Sigmoid colon (tissue), 4 donors: ENCODE results near the gene SLCO3A1.

Source experiments
- CTCF ChIP-seq, 4 experiments: fragments of 450-650 bp in 3 of 4; fragments of 200-600 bp in 1 of 4; IDR thresholded peaks; one replicate each; pipeline ENCODE4 v1.5.1; 2016 to 2019; ENCODE audit warnings: antibody characterized with exemption in 4 of 4, mild to moderate bottlenecking in 3 of 4, moderate library complexity in 2 of 4
- POLR2A ChIP-seq, 2 donors: fragments of 450-650 bp; IDR thresholded peaks; one replicate each; pipeline ENCODE4 v1.6.1; 2016; ENCODE audit warnings: antibody characterized with exemption in 2 of 2, mild to moderate bottlenecking in 2 of 2, moderate library complexity in 2 of 2
- POLR2AphosphoS5 ChIP-seq, 4 donors: sonication (generic); formaldehyde crosslinking; IDR thresholded peaks; one replicate each; pipeline ENCODE4 v1.6.1; 2017; ENCODE audit warnings: antibody characterized with exemption in 4 of 4

DNA sequence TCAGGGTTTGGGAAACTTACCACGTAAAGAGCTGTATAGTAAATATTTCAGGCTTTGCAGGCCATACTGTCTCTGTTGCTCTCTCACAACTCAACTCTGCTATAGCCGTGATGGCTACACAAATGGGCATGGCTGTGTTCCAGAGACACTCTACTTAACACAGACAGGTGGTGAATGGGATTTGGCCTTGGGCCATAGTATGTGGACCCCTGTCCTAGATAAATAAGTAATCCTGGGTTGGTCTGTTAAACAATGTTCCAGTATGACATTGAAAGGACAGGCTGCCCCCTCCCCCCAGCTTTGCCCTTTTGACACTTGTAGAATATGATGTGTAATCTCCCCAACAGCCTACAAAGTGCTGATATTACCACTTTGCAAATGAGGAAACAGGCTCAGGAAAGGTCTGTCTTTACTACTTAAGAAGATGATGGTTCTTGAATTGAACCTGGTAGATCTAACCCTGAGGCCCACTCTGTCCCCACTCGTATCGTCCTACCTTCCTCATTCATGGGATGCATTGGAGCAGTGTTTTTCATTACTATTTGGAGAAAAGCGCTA, 38.4 kb downstream of the SLCO3A1 start:
- TF ChIP-seq CTCF (IDR thresholded peaks at IDR 0.05) (no peak), POLR2A (IDR thresholded peaks at IDR 0.05) (no peak), POLR2AphosphoS5 (IDR thresholded peaks at IDR 0.05) (no peak)
